IMR-90 (cell line): ENCODE results near the gene MCRS1.

Experiments used
- CTCF ChIP-seq: conservative IDR thresholded peaks from 2 replicates; pipeline ENCODE4 v1.5.1; 2012; ENCODE audit warnings: mild to moderate bottlenecking, low read depth, low read length, improper control_type of control experiment
- ELK1 ChIP-seq: fragments of 150-350 bp; IDR thresholded peaks from 2 replicates; pipeline ENCODE4 v1.6.1; 2016; ENCODE audit warnings: low read depth, mild to moderate bottlenecking, low read length, moderate library complexity, borderline replicate concordance
- MAFK ChIP-seq: IDR thresholded peaks from 2 replicates; pipeline ENCODE4 v1.6.1; 2012; ENCODE audit warnings: low read depth, low read length, improper control_type of control experiment
- MXI1 ChIP-seq: IDR thresholded peaks from 2 replicates; pipeline ENCODE4 v1.6.1; 2012; ENCODE audit warnings: low read depth, mild to moderate bottlenecking, low read length, moderate library complexity, borderline replicate concordance
- NFE2L2 ChIP-seq: fragments of 150-350 bp; IDR thresholded peaks from 2 replicates; pipeline ENCODE4 v1.6.1; 2016; ENCODE audit warnings: low read depth, mild to moderate bottlenecking, low read length
- POLR2A ChIP-seq: IDR thresholded peaks from 2 replicates; pipeline ENCODE4 v1.6.1; 2012; ENCODE audit warnings: mild to moderate bottlenecking, low read depth, low read length
- RAD21 ChIP-seq: IDR thresholded peaks from 2 replicates; pipeline ENCODE4 v1.6.1; 2012; ENCODE audit warnings: low read length, improper control_type of control experiment
- RFX5 ChIP-seq: IDR thresholded peaks from 2 replicates; pipeline ENCODE4 v1.8.0; 2012; ENCODE audit warnings: low read depth, mild to moderate bottlenecking, low read length, moderate library complexity
- USF2 ChIP-seq: fragments of 150-350 bp; IDR thresholded peaks from 2 replicates; pipeline ENCODE4 v1.6.1; 2017; ENCODE audit warnings: mild to moderate bottlenecking, antibody characterized with exemption, low read length, low read depth

GRCh38 chr12:49567302-49567610, 686 bp downstream of the MCRS1 start:
- TF ChIP-seq CTCF (no peak), RFX5 (no peak), ELK1 (no peak), RAD21 (no peak), MAFK (no peak), MXI1 (no peak), USF2 (no peak), NFE2L2 (no peak), POLR2A (no peak)
